A549 (cell line): Measurements from ENCODE around the gene FUT3. TPM values are rescaled to one million over a fixed set of nuclear protein-coding genes. Genes with fewer than 3 reads are reported as not detected.
A peak's percentile ranks its signal among the peaks of the same experiment; 100 is the strongest.
"Not testable (repeated sequence)": the region's sequence is repeated elsewhere in the genome, so short reads cannot be mapped to it uniquely, and the experiment has no call there.

Experiments used
- ATAC-seq, 2 experiments: fragments of 200-7000 bp in 1 of 2; fragments of >200 bp in 1 of 2; cut with Nextera tagmentation in 1 of 2; cut with Tn5 transposase in 1 of 2; 3 replicates each; pipeline versions ENCODE4 v1.8.0 to v1.9.1; 2018 to 2020; ENCODE audit warnings: mild to moderate bottlenecking in 1 of 2, moderate library complexity in 1 of 2
- CTCF ChIA-PET: fragments of 300-600 bp; sonication (Branson Sonifier 250); formaldehyde crosslinking; extraction: SDS; loops from one replicate; lab custom pipeline; 2021; ENCODE audit warnings: antibody characterized with exemption, inconsistent platforms; lab: Yijun Ruan, JAX
- POLR2A ChIA-PET: fragments of 350-600 bp; formaldehyde crosslinking; extraction: SDS; loops from one replicate; lab custom pipeline; 2021; ENCODE audit warnings: antibody characterized with exemption, inconsistent platforms; lab: Yijun Ruan, JAX
- DNase-seq, 2 experiments: peaks; one replicate each; pipeline versions ENCODE4 v3.0.0 to v3.0.0-alpha.2; 2011 to 2016; ENCODE audit warnings: low read depth in 1 of 2, low spot score in 1 of 2
- FAIRE-seq: peaks from 2 replicates; lab custom pipeline; 2011; peaks lifted over from hg19 to GRCh38; lab: Jason Lieb, UNC
- H3K27ac ChIP-seq, 2 experiments: fragments of >200 bp; sonication (Bioruptor Twin); formaldehyde crosslinking; 3 replicates each; pipeline ENCODE4 v1.5.1; 2016 to 2017
- H3K4me1 ChIP-seq: fragments of >200 bp; sonication (Bioruptor Twin); formaldehyde crosslinking; 3 replicates; pipeline ENCODE4 v1.6.1; 2016
- H3K4me2 ChIP-seq: fragments of >200 bp; sonication (Bioruptor Twin); formaldehyde crosslinking; 3 replicates; pipeline ENCODE4 v1.6.1; 2016
- H3K4me3 ChIP-seq: fragments of >200 bp; sonication (Bioruptor Twin); formaldehyde crosslinking; 3 replicates; pipeline ENCODE4 v1.5.1; 2016
- H3K9me3 ChIP-seq: fragments of >200 bp; sonication (Bioruptor Twin); formaldehyde crosslinking; 3 replicates; pipeline ENCODE4 v1.6.1; 2016
- ATOH8 ChIP-seq: fragments of 250-450 bp; sonication (Bioruptor Pico); IDR thresholded peaks from 2 replicates; pipeline ENCODE4 v1.5.0; 2020; ENCODE audit warnings: low read depth, mild to moderate bottlenecking, moderate library complexity
- BCL3 ChIP-seq: fragments of >200 bp; sonication (Bioruptor Twin); formaldehyde crosslinking; IDR thresholded peaks from 3 replicates; pipeline ENCODE4 v1.6.1; 2016
- CBX2 ChIP-seq: fragments of 200-600 bp; sonication (generic); IDR thresholded peaks from 2 replicates; pipeline ENCODE4 v1.6.1; 2016; ENCODE audit warnings: low read depth, mild to moderate bottlenecking, borderline replicate concordance
- CBX8 ChIP-seq: fragments of 200-600 bp; sonication (generic); IDR thresholded peaks from 2 replicates; pipeline ENCODE4 v1.6.1; 2016
- E2F6 ChIP-seq: IDR thresholded peaks from 2 replicates; pipeline ENCODE4 v1.6.1; 2012; ENCODE audit warnings: low read depth, borderline replicate concordance
- HES2 ChIP-seq: fragments of >200 bp; sonication (Bioruptor Twin); formaldehyde crosslinking; IDR thresholded peaks from 2 replicates; pipeline ENCODE4 v1.6.1; 2016
- HOXA7 ChIP-seq: fragments of 250-450 bp; sonication (Bioruptor Pico); IDR thresholded peaks from 2 replicates; pipeline ENCODE4 v1.5.0; 2020; ENCODE audit warnings: mild to moderate bottlenecking, moderate library complexity
- JUN ChIP-seq, 2 experiments: fragments of >200 bp; sonication (Bioruptor Twin); formaldehyde crosslinking; IDR thresholded peaks; 2 replicates in 1 of 2; 3 replicates in 1 of 2; pipeline ENCODE4 v1.6.1; 2016 to 2017
- MAFK ChIP-seq: fragments of 450-650 bp; IDR thresholded peaks from 2 replicates; pipeline ENCODE4 v1.6.1; 2014; ENCODE audit not compliant: partially characterized antibody
- MAX ChIP-seq: IDR thresholded peaks from 2 replicates; pipeline ENCODE4 v1.6.1; 2012
- NPAS2 ChIP-seq: fragments of 250-450 bp; sonication (Bioruptor Pico); IDR thresholded peaks from 2 replicates; pipeline ENCODE4 v1.8.0; 2022; ENCODE audit warnings: mild to moderate bottlenecking, moderate library complexity, borderline replicate concordance
- PHF8 ChIP-seq: fragments of 200-600 bp; sonication (generic); IDR thresholded peaks from 2 replicates; pipeline ENCODE4 v1.6.1; 2016; ENCODE audit warnings: low read depth, mild to moderate bottlenecking, antibody characterized with exemption, moderate library complexity, borderline replicate concordance
- RAD21 ChIP-seq, 2 experiments: fragments of >200 bp in 1 of 2; sonication (Bioruptor Twin) in 1 of 2; formaldehyde crosslinking in 1 of 2; IDR thresholded peaks in 1 of 2; conservative IDR thresholded peaks in 1 of 2; 2 replicates in 1 of 2; 3 replicates in 1 of 2; pipeline ENCODE4 v1.6.1; 2012 to 2018; ENCODE audit warnings: inconsistent platforms in 1 of 2
- RCOR1 ChIP-seq: fragments of 150-350 bp; IDR thresholded peaks from 2 replicates; pipeline ENCODE4 v1.6.1; 2014; ENCODE audit warnings: antibody characterized with exemption, low read length, low read depth
- REST ChIP-seq: fragments of 200-600 bp; sonication (generic); IDR thresholded peaks from 2 replicates; pipeline ENCODE4 v1.6.1; 2016; ENCODE audit warnings: antibody characterized with exemption, mild to moderate bottlenecking, moderate library complexity
- RFX5 ChIP-seq: fragments of 450-650 bp; IDR thresholded peaks from 2 replicates; pipeline ENCODE4 v1.7.1; 2014; ENCODE audit warnings: antibody characterized with exemption, mild to moderate bottlenecking, moderate library complexity
- SMC3 ChIP-seq: fragments of >200 bp; sonication (Bioruptor Twin); formaldehyde crosslinking; IDR thresholded peaks from 3 replicates; pipeline ENCODE4 v1.6.1; 2018; ENCODE audit warnings: inconsistent platforms
- SREBF2 ChIP-seq: fragments of 450-650 bp; IDR thresholded peaks from 2 replicates; pipeline ENCODE4 v1.6.1; 2014; ENCODE audit warnings: mild to moderate bottlenecking, moderate library complexity
- ZNF302 ChIP-seq: fragments of 250-450 bp; sonication (Bioruptor Pico); IDR thresholded peaks from 2 replicates; pipeline ENCODE4 v1.9.0; 2021; ENCODE audit warnings: inconsistent platforms, mild to moderate bottlenecking, moderate library complexity
- ZSCAN20 ChIP-seq: fragments of 250-450 bp; sonication (Bioruptor Pico); IDR thresholded peaks from 2 replicates; pipeline ENCODE4 v1.8.0; 2022; ENCODE audit warnings: mild to moderate bottlenecking, moderate library complexity
- WGBS: methylation state at CpG from one replicate; pipeline ENCODE4 v1.1.6; 2017; ENCODE audit errors: missing lambda C conversion rate; 5-methylcytosine and 5-hydroxymethylcytosine counted together
- polyA plus RNA-seq, 4 experiments: library from polyadenylated mRNA; depleted of rRNA in 3 of 4; stranded (reverse); fragments of >200 nt; fragmentation: RNase III in 1 of 4; extraction: RNeasy Plus Mini Kit Qiagen cat#74134 plus additional on column Dnase treatment in 1 of 4; gene quantifications; 2 replicates in 3 of 4; 3 replicates in 1 of 4; pipeline ENCODE4 v1.2.3, GENCODE V29; 2011 to 2017

FUT3 gene
- polyA plus RNA-seq, 2 of the 4 experiments (the other 2 are of a cell fraction), result 0.09 TPM

- POLR2A ChIA-PET, result no interaction called here
- CTCF ChIA-PET, result no interaction called here
- Histone ChIP-seq H3K4me1 (peaks cover 14% of the 10 kb centered on the region), H3K27ac (peak overlapping the region; percentile 63 to 81), H3K9me3 (no peaks in the 10 kb centered on the region), H3K4me3 (no peak overlapping the region), H3K4me2 (peak overlapping the region; percentile 59)
- TF ChIP-seq REST (no peak), JUN (IDR thresholded peaks at IDR 0.05) (no peak), E2F6 (no peak)
- WGBS, result 65% methylated on average over 5 of the region's 6 CpGs
- FAIRE-seq (no peak), DNase-seq (no peak), ATAC-seq (no peak)
These were observed 1.1 kb downstream of the FUT3 start for GRCh38 chr19:5850189-5850588.

GRCh38 chr19:5848621-5849020 lies 2.6 kb downstream of the FUT3 start:
- FAIRE-seq, result not testable (repeated sequence)

GRCh38 chr19:5847846-5848245 lies 3.4 kb downstream of the FUT3 start:
- H3K4me1 ChIP-seq, result peaks cover 14% of the 10 kb centered on the region
- POLR2A ChIA-PET, H3K27ac ChIP-seq, ATAC-seq, DNase-seq, H3K4me2 ChIP-seq, H3K4me3 ChIP-seq, CTCF ChIA-PET, FAIRE-seq, H3K9me3 ChIP-seq: not testable (repeated sequence)
- 66% methylated on average over 10 of the region's 10 CpGs for WGBS

More at GRCh38 chr19:5848621-5849020, 2.6 kb downstream of the FUT3 start:
- H3K4me2 ChIP-seq, H3K9me3 ChIP-seq, ATAC-seq, H3K4me3 ChIP-seq, H3K27ac ChIP-seq, POLR2A ChIA-PET, DNase-seq: not testable (repeated sequence)
- 81% methylated on average over 5 of the region's 5 CpGs for WGBS
- peaks cover 14% of the 10 kb centered on the region for H3K4me1 ChIP-seq
- CTCF ChIA-PET, result interaction anchor here (1.0 to 1.4 kb wide), 2 partner anchors 45 to 54 kb away, joined by 3 read pairs; no protein-coding TSS in a partner anchor

- ChIA-PET CTCF (no interaction called here), POLR2A (interaction anchor here (1.8 kb wide), 1 partner anchor 17 kb away, joined by 10 read pairs; no protein-coding TSS in a partner anchor)
- DNase-seq, result no peak
- H3K4me2 ChIP-seq, result no peak overlapping the region
- no peak for FAIRE-seq
- 68% methylated on average over 11 of the region's 24 CpGs for WGBS
- TF ChIP-seq ATOH8 (CRISPR knock-in tag), result no peak
- no peak for TF ChIP-seq RFX5
- no peak for TF ChIP-seq RCOR1
- TF ChIP-seq JUN (IDR thresholded peaks at IDR 0.05), result no peak
- TF ChIP-seq SMC3, result no peak
- TF ChIP-seq RAD21 (conservative IDR thresholded peaks at IDR 0.05 in 1 of 2, IDR thresholded peaks at IDR 0.05 in 1 of 2), result no peak
- no peak for TF ChIP-seq MAFK
- no peak for TF ChIP-seq PHF8
- TF ChIP-seq HOXA7 (CRISPR knock-in tag), result no peak
- no peak for TF ChIP-seq SREBF2
- no peak for TF ChIP-seq HES2
- TF ChIP-seq NPAS2 (CRISPR knock-in tag), result no peak
- no peak for TF ChIP-seq ZNF302 (CRISPR knock-in tag)
- no peak for TF ChIP-seq ZSCAN20 (CRISPR knock-in tag)
- TF ChIP-seq CBX8, result no peak
- no peak for TF ChIP-seq BCL3
- TF ChIP-seq CBX2, result no peak
- no peak for TF ChIP-seq MAX
- no peak overlapping the region for H3K27ac ChIP-seq
- no peak for ATAC-seq
- no peaks in the 10 kb centered on the region for H3K9me3 ChIP-seq
- H3K4me1 ChIP-seq, result peaks cover 5% of the 10 kb centered on the region; the same call in 2 of the 3 replicates
- H3K4me3 ChIP-seq, result no peak overlapping the region
These were observed 6.5 kb downstream of the FUT3 start for GRCh38 chr19:5844456-5845433.
